ENCODE results near the gene BLCAP.
"Not testable (repeated sequence)": the region's sequence is repeated elsewhere in the genome, so short reads cannot be mapped to it uniquely, and the experiment has no call there.

BLCAP gene

DNA sequence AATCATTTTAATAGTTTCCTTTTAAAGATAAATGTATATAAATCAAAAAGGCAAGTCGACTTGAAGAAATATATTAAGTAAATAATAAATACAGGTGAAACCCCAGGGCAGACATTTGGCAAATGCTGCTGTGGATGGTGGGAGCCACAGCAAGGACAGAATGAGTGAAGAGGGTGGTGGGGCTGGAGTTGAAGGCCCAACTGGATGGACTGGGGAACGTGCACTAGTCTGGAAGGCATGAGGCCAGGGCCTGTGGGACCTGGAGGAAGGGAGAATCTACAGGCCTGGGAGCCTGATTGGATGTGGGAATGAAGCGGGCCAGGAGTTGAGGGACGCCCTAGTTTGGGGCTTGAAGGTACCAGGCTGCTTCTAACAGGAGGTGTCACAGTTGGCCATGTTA, 30.6 kb upstream of the BLCAP start:
- Histone ChIP-seq H3K4me1 (ENCODE audit: control insufficient read depth in 1 of 2, insufficient read depth in 2 of 2, low read length in 2 of 2) (peaks cover 0 to 5% of the 10 kb centered on the region in 2 donors), H3K9me3 (ENCODE audit: control insufficient read depth in 1 of 2, low read length in 2 of 2) (no peaks in the 10 kb centered on the region), H3K27me3 (ENCODE audit: control insufficient read depth in 1 of 2, insufficient read depth in 2 of 2, low read length in 2 of 2) (peaks cover 0 to under 1% of the 10 kb centered on the region in 2 donors), H3K36me3 (ENCODE audit: control insufficient read depth in 1 of 2, insufficient read depth in 2 of 2, low read length in 2 of 2) (no peaks in the 10 kb centered on the region), H3K9ac (ENCODE audit: low read depth in 1 of 2, low read length in 2 of 2) (no peak overlapping the region), H3K4me3 (ENCODE audit: low read depth in 1 of 2, low read length in 2 of 2) (no peak overlapping the region), H3K27ac (ENCODE audit: low read depth, low read length) (no peak overlapping the region)

DNA sequence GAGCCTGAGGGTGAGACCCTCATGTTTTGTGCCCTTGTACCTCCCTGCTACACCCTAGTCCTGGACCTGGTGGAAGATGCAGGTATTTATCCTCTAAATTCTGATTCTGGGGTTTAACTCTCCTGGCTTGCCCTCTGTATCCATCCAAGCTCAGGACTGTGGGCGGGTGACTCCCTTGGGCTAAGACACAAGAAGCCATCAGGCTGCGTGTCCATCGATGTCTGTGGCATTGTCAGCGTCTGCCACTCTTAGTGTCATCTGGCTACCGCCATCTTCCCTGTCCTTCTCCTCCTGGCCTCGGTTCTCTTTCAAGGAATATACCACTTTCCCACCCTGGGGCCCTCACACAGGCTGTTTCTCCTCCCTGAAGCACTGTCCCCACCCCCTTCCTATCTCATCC, 28.9 kb upstream of the BLCAP start:
- no peaks in the 10 kb centered on the region for H3K36me3 ChIP-seq (ENCODE audit: control insufficient read depth in 1 of 2, insufficient read depth in 2 of 2, low read length in 2 of 2)
- H3K9ac ChIP-seq (ENCODE audit: low read depth in 1 of 2, low read length in 2 of 2) = no peak overlapping the region
- H3K27me3 ChIP-seq (ENCODE audit: control insufficient read depth in 1 of 2, insufficient read depth in 2 of 2, low read length in 2 of 2) = no peaks in the 10 kb centered on the region
- no peak overlapping the region for H3K27ac ChIP-seq (ENCODE audit: low read depth, low read length)
- no peak overlapping the region for H3K4me3 ChIP-seq (ENCODE audit: low read depth in 1 of 2, low read length in 2 of 2)
- peaks cover 0 to 5% of the 10 kb centered on the region in 2 donors for H3K4me1 ChIP-seq (ENCODE audit: control insufficient read depth in 1 of 2, insufficient read depth in 2 of 2, low read length in 2 of 2)
- no peaks in the 10 kb centered on the region for H3K9me3 ChIP-seq (ENCODE audit: control insufficient read depth in 1 of 2, low read length in 2 of 2)

DNA sequence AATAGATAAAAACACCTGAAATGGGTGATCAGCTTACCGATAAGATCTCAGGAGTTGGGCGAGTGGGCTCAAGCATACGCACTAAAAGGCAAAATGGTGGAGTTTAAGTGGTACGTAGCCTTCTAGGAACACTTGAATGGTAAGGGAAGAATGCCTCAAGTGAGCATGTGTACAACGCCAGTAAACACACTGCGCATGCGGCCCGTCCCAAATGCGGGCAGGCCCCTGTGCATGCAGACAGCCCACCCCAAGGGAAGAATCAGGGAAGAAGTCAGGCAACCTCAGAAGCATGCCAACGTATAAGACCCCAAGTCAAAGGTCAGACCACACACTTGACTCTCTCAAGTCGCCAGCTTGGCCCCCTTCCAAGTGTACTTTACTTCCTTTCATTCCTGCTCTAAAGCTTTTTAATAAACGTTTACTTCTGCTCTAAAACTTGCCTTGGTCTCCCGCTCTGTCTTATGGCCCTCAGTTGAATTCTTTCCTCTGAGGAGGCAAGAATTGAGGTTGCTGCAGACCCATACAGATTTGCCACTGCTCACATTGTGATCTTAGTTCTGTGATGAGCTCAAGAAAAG, 27.1 kb upstream of the BLCAP start:
- not testable (repeated sequence) for H3K4me3 ChIP-seq (ENCODE audit: low read depth in 1 of 2, low read length in 2 of 2); H3K9me3 ChIP-seq (ENCODE audit: control insufficient read depth in 1 of 2, low read length in 2 of 2); H3K36me3 ChIP-seq (ENCODE audit: control insufficient read depth in 1 of 2, insufficient read depth in 2 of 2, low read length in 2 of 2); H3K27me3 ChIP-seq (ENCODE audit: control insufficient read depth in 1 of 2, insufficient read depth in 2 of 2, low read length in 2 of 2); H3K4me1 ChIP-seq (ENCODE audit: control insufficient read depth in 1 of 2, insufficient read depth in 2 of 2, low read length in 2 of 2); H3K27ac ChIP-seq (ENCODE audit: low read depth, low read length); H3K9ac ChIP-seq (ENCODE audit: low read depth in 1 of 2, low read length in 2 of 2)

DNA sequence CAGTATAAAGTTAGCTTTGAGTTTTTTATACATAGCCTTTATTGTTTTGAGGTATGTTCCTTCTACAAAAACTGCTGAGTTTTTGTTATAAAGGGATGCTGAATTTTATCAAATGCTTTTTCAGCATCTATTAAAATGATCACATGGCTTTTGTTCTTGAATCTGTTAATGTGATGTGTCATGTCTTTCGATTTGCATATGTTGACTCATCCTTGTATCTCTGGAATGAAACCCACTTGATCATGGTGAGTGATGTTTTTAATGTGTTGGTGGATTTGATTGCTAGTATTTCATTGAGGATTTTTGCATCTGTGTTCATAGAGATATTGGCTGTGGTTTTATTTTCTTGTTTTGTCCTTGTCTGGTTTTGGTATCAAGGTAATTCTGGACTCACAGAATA, 24.7 kb upstream of the BLCAP start:
- Histone ChIP-seq H3K9me3 (ENCODE audit: control insufficient read depth in 1 of 2, low read length in 2 of 2) (no peaks in the 10 kb centered on the region), H3K27me3 (ENCODE audit: control insufficient read depth in 1 of 2, insufficient read depth in 2 of 2, low read length in 2 of 2) (no peaks in the 10 kb centered on the region), H3K4me3 (ENCODE audit: low read depth in 1 of 2, low read length in 2 of 2) (no peak overlapping the region), H3K9ac (ENCODE audit: low read depth in 1 of 2, low read length in 2 of 2) (no peak overlapping the region), H3K36me3 (ENCODE audit: control insufficient read depth in 1 of 2, insufficient read depth in 2 of 2, low read length in 2 of 2) (no peaks in the 10 kb centered on the region), H3K4me1 (ENCODE audit: control insufficient read depth in 1 of 2, insufficient read depth in 2 of 2, low read length in 2 of 2) (peaks cover 0 to 12% of the 10 kb centered on the region in 2 donors), H3K27ac (ENCODE audit: low read depth, low read length) (no peak overlapping the region)

DNA sequence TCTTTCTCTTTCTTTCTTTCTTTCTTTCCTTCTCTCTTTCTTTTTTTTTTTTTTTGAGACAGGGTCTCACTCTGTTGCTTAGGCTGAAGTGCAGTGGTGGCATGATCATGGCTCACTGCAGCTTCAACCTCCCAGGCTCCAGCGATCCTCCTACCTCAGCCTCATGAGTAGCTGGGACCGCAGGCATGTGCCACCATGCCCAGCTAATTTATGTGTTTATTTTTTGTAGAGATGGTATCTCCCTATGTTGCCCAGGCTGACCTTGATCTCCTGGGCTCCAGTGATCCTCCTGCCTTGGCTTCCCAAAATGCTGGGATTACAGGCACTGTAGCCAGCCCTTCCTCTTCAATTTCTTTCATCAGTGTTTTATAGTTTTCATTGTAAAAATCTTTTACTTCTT, 24.0 kb upstream of the BLCAP start:
- not testable (repeated sequence) for H3K9ac ChIP-seq (ENCODE audit: low read depth in 1 of 2, low read length in 2 of 2); H3K27ac ChIP-seq (ENCODE audit: low read depth, low read length); H3K9me3 ChIP-seq (ENCODE audit: control insufficient read depth in 1 of 2, low read length in 2 of 2); H3K27me3 ChIP-seq (ENCODE audit: control insufficient read depth in 1 of 2, insufficient read depth in 2 of 2, low read length in 2 of 2); H3K36me3 ChIP-seq (ENCODE audit: control insufficient read depth in 1 of 2, insufficient read depth in 2 of 2, low read length in 2 of 2); H3K4me3 ChIP-seq (ENCODE audit: low read depth in 1 of 2, low read length in 2 of 2)
- peaks cover 0 to 13% of the 10 kb centered on the region in 2 donors for H3K4me1 ChIP-seq (ENCODE audit: control insufficient read depth in 1 of 2, insufficient read depth in 2 of 2, low read length in 2 of 2)

DNA sequence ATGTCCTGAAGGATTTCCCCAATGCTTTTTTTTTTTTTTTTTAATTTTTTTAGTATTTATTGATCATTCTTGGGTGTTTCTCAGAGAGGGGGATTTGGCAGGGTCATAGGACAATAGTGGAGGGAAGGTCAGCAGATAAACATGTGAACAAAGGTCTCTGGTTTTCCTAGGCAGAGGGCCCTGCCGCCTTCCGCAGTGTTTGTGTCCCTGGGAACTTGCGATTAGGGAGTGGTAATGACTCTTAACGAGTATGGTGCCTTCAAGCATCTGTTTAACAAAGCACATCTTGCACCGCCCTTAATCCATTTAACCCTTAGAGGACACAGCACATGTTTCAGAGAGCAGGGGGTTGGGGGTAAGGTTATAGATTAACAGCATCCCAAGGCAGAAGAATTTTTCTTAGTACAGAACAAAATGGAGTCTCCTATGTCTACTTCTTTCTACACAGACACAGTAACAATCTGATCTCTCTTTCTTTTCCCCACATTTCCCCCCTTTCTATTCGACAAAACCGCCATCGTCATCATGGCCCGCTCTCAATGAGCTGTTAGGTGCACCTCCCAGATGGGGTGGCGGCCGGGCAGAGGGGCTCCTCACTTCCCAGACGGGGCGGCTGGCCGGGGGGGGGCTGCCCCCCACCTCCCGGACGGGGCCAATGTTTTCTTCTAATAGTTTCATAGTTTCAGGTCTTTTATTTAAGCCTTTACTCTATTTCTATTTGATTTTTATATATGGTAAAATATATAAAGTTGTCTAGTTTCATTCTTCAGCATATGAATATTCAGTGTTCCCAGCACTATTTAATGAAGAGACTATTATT, 22.6 kb upstream of the BLCAP start:
- H3K27ac ChIP-seq (ENCODE audit: low read depth, low read length); H3K9me3 ChIP-seq (ENCODE audit: control insufficient read depth in 1 of 2, low read length in 2 of 2); H3K36me3 ChIP-seq (ENCODE audit: control insufficient read depth in 1 of 2, insufficient read depth in 2 of 2, low read length in 2 of 2); H3K9ac ChIP-seq (ENCODE audit: low read depth in 1 of 2, low read length in 2 of 2); H3K27me3 ChIP-seq (ENCODE audit: control insufficient read depth in 1 of 2, insufficient read depth in 2 of 2, low read length in 2 of 2); H3K4me3 ChIP-seq (ENCODE audit: low read depth in 1 of 2, low read length in 2 of 2): not testable (repeated sequence)
- H3K4me1 ChIP-seq (ENCODE audit: control insufficient read depth in 1 of 2, insufficient read depth in 2 of 2, low read length in 2 of 2) = peaks cover 0 to 13% of the 10 kb centered on the region in 2 donors

DNA sequence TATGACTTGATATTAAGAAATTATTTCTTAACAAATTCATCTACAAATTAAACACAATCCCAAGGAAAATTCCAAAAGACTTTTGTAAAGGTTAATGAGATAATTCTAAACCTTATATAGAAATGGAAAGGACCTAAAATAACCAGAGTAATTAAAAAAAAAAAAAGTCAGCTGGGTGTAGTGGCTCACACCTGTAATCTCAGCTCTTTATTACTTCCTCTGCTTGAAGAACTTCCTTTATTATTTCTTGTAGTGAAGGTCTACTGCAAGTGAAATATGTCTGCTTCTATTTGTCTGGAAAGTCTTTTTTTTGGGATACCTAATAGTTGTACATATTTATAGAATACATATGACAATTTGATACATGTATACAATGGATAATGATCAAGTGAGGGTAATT, 20.2 kb upstream of the BLCAP start:
- H3K4me3 ChIP-seq (ENCODE audit: low read depth in 1 of 2, low read length in 2 of 2) = no peak overlapping the region
- no peak overlapping the region for H3K9ac ChIP-seq (ENCODE audit: low read depth in 1 of 2, low read length in 2 of 2)
- H3K9me3 ChIP-seq (ENCODE audit: control insufficient read depth in 1 of 2, low read length in 2 of 2) = no peaks in the 10 kb centered on the region
- H3K27ac ChIP-seq (ENCODE audit: low read depth, low read length) = no peak overlapping the region
- peaks cover 0 to 8% of the 10 kb centered on the region in 2 donors for H3K4me1 ChIP-seq (ENCODE audit: control insufficient read depth in 1 of 2, insufficient read depth in 2 of 2, low read length in 2 of 2)
- no peaks in the 10 kb centered on the region for H3K27me3 ChIP-seq (ENCODE audit: control insufficient read depth in 1 of 2, insufficient read depth in 2 of 2, low read length in 2 of 2)
- no peaks in the 10 kb centered on the region for H3K36me3 ChIP-seq (ENCODE audit: control insufficient read depth in 1 of 2, insufficient read depth in 2 of 2, low read length in 2 of 2)

DNA sequence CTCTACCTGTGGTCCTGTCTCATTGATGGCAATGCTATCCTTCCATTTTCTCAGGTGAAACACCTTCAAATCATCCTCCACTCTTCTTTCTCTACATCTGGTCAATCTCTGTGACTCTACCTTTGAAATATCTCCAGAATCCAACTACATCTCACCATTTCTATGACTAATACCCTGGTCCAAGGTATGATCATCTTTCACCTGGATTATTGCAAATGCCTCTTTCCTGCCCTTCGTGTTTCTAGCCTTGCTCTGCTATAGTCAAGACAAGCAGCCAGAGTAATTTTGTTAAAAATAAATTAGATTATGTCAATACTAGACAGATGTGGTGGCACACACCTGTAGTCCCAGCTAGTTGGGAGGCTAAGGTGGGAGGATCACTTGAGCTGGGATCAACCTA, 17.8 kb upstream of the BLCAP start:
- no peak overlapping the region for H3K9ac ChIP-seq (ENCODE audit: low read depth in 1 of 2, low read length in 2 of 2)
- H3K27ac ChIP-seq (ENCODE audit: low read depth, low read length) = no peak overlapping the region
- peaks cover 5 to 8% of the 10 kb centered on the region in 2 donors for H3K4me1 ChIP-seq (ENCODE audit: control insufficient read depth in 1 of 2, insufficient read depth in 2 of 2, low read length in 2 of 2)
- H3K9me3 ChIP-seq (ENCODE audit: control insufficient read depth in 1 of 2, low read length in 2 of 2) = no peaks in the 10 kb centered on the region
- H3K27me3 ChIP-seq (ENCODE audit: control insufficient read depth in 1 of 2, insufficient read depth in 2 of 2, low read length in 2 of 2) = no peaks in the 10 kb centered on the region
- no peak overlapping the region for H3K4me3 ChIP-seq (ENCODE audit: low read depth in 1 of 2, low read length in 2 of 2)
- H3K36me3 ChIP-seq (ENCODE audit: control insufficient read depth in 1 of 2, insufficient read depth in 2 of 2, low read length in 2 of 2) = no peaks in the 10 kb centered on the region

DNA sequence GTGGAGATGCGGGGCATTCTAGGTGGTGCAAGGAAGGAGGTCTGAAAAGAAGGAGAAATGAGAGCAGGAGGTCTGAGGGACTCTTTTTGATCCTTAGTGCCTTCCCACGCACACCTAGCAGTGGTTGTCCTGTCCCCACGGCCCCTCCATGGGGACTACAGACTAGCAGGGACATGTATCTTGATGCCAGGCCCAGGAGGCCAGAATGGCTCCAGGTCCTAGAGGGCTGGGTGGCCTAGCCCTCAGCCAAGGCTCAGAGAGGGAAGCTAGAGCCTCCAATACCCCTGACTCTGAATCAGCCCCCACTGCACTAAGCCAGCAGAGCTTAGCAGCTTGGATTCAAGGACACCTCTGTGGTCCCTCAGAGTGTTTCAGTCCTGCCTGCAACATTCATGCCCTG, 16.7 kb upstream of the BLCAP start:
- no peaks in the 10 kb centered on the region for H3K27me3 ChIP-seq (ENCODE audit: control insufficient read depth in 1 of 2, insufficient read depth in 2 of 2, low read length in 2 of 2)
- no peaks in the 10 kb centered on the region for H3K9me3 ChIP-seq (ENCODE audit: control insufficient read depth in 1 of 2, low read length in 2 of 2)
- peaks cover 5 to 16% of the 10 kb centered on the region in 2 donors for H3K4me1 ChIP-seq (ENCODE audit: control insufficient read depth in 1 of 2, insufficient read depth in 2 of 2, low read length in 2 of 2)
- H3K27ac ChIP-seq (ENCODE audit: low read depth, low read length) = no peak overlapping the region
- no peak overlapping the region for H3K9ac ChIP-seq (ENCODE audit: low read depth in 1 of 2, low read length in 2 of 2)
- no peak overlapping the region for H3K4me3 ChIP-seq (ENCODE audit: low read depth in 1 of 2, low read length in 2 of 2)
- no peaks in the 10 kb centered on the region for H3K36me3 ChIP-seq (ENCODE audit: control insufficient read depth in 1 of 2, insufficient read depth in 2 of 2, low read length in 2 of 2)

DNA sequence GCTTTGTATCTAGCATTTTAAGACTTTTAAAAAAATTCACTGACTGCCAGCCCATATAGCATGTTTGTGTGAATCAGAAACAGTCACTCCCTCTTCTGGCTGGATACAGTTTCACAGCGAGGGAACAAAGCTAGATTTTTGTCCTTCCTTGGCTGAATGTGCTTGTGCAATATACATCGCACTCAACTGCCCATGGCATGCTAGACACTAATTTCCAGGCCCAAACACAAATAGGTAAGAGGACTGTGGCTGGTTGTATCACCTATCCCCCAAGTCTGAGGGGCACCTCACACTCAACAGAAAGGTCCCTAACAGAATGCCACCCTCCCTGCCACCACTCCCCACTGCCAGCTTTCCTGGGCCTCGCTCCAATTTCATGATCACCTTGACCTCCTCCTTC, 16.2 kb upstream of the BLCAP start:
- no peak overlapping the region for H3K9ac ChIP-seq (ENCODE audit: low read depth in 1 of 2, low read length in 2 of 2)
- H3K27me3 ChIP-seq (ENCODE audit: control insufficient read depth in 1 of 2, insufficient read depth in 2 of 2, low read length in 2 of 2) = no peaks in the 10 kb centered on the region
- no peaks in the 10 kb centered on the region for H3K9me3 ChIP-seq (ENCODE audit: control insufficient read depth in 1 of 2, low read length in 2 of 2)
- H3K27ac ChIP-seq (ENCODE audit: low read depth, low read length) = no peak overlapping the region
- no peak overlapping the region for H3K4me3 ChIP-seq (ENCODE audit: low read depth in 1 of 2, low read length in 2 of 2)
- no peaks in the 10 kb centered on the region for H3K36me3 ChIP-seq (ENCODE audit: control insufficient read depth in 1 of 2, insufficient read depth in 2 of 2, low read length in 2 of 2)
- H3K4me1 ChIP-seq (ENCODE audit: control insufficient read depth in 1 of 2, insufficient read depth in 2 of 2, low read length in 2 of 2) = peaks cover 5 to 22% of the 10 kb centered on the region in 2 donors

All from duodenal mucosa (tissue), 2 donors.